Forelimb muscle (tissue), 1 donor: Measurements from ENCODE around the gene MAGEB4. TPM values are rescaled to one million over a fixed set of nuclear protein-coding genes. Genes with fewer than 3 reads are reported as not detected.

ENCODE experiments used
- DNase-seq: peaks from one replicate; pipeline ENCODE4 v3.0.0-alpha.2; 2013; ENCODE audit warnings: low read depth
- polyA plus RNA-seq: library from polyadenylated mRNA; unstranded; fragments of 120-200 nt; gene quantifications from one replicate; pipeline ENCODE4 v1.2.1, GENCODE V29; 2013; ENCODE audit not compliant: insufficient read length

The MAGEB4 gene
- polyA plus RNA-seq, 1 donor: not detected

GRCh38 chrX:30283456-30284200 lies 41.8 kb downstream of the MAGEB4 start:
- no peak for DNase-seq

Other genes starting within 250 kb of the MAGEB4 start
- not detected for gene MAGEB2, start 26.4 kb upstream of the MAGEB4 start, polyA plus RNA-seq
- gene MAGEB3, start 11.3 kb upstream of the MAGEB4 start, polyA plus RNA-seq: not detected
- gene MAGEB1, start 5.1 kb downstream of the MAGEB4 start, polyA plus RNA-seq: not detected
- gene NR0B1, start 67.4 kb downstream of the MAGEB4 start, polyA plus RNA-seq: 0.47 TPM